ACHN (cell line): Measurements from ENCODE around the gene PATJ.
"Not testable (repeated sequence)": the region's sequence is repeated elsewhere in the genome, so short reads cannot be mapped to it uniquely, and the experiment has no call there.

Source experiments
- DNase-seq: peaks from one replicate; pipeline ENCODE4 v3.0.0-alpha.2; 2015
- in situ Hi-C: cut with HindIII; loops from 2 replicates; pipeline ENCODE4 v1.10.0; 2017; ENCODE audit warnings: low sequenced_read_pairs, low pct_ligation_motif_present, low pct_unique_long_range_greater_than_20kb

PATJ gene

GRCh38 chr1:62170380-62170779 is 428.1 kb downstream of the PATJ start:
- in situ Hi-C loops: not testable (repeated sequence)

GRCh38 chr1:62175568-62176179 is 433.4 kb downstream of the PATJ start:
- peak; percentile 36 for DNase-seq
- in situ Hi-C loops: no loop called here

More at GRCh38 chr1:62170380-62170779, 428.1 kb downstream of the PATJ start:
- not testable (repeated sequence) for DNase-seq

GRCh38 chr1:62176597-62177312 is 434.5 kb downstream of the PATJ start:
- in situ Hi-C loops: no loop called here
- DNase-seq: no peak

- DNase-seq: no peak
Measured at GRCh38 chr1:62177621-62178020, 435.3 kb downstream of the PATJ start.

GRCh38 chr1:62178372-62178771 is 436.1 kb downstream of the PATJ start:
- DNase-seq: no peak
- in situ Hi-C loops: no loop called here

More at GRCh38 chr1:62177621-62178020, 435.3 kb downstream of the PATJ start:
- in situ Hi-C loops: no loop called here

GRCh38 chr1:62180054-62180453 is 437.8 kb downstream of the PATJ start:
- DNase-seq, in situ Hi-C loops: not testable (repeated sequence)

GRCh38 chr1:62180639-62181038 is 438.4 kb downstream of the PATJ start:
- in situ Hi-C loops: no loop called here
- no peak for DNase-seq

GRCh38 chr1:62181532-62181931 is 439.3 kb downstream of the PATJ start:
- DNase-seq: no peak
- in situ Hi-C loops: no loop called here

- in situ Hi-C loops, DNase-seq: not testable (repeated sequence)
Measured at GRCh38 chr1:62182157-62182556, 439.9 kb downstream of the PATJ start.

- DNase-seq, in situ Hi-C loops: not testable (repeated sequence)
Measured at GRCh38 chr1:62183164-62184020, 441.1 kb downstream of the PATJ start.

GRCh38 chr1:62184336-62184735 is 442.1 kb downstream of the PATJ start:
- no peak for DNase-seq
- in situ Hi-C loops: no loop called here

GRCh38 chr1:62185233-62185632 is 443.0 kb downstream of the PATJ start:
- in situ Hi-C loops, DNase-seq: not testable (repeated sequence)

- DNase-seq: no peak
- in situ Hi-C loops: no loop called here
Measured at GRCh38 chr1:62185677-62186076, 443.4 kb downstream of the PATJ start.

GRCh38 chr1:62187548-62187947 is 445.3 kb downstream of the PATJ start:
- in situ Hi-C loops: no loop called here
- DNase-seq: no peak

- no peak for DNase-seq
- in situ Hi-C loops: no loop called here
Measured at GRCh38 chr1:62188111-62188510, 445.8 kb downstream of the PATJ start.

- no peak for DNase-seq
- in situ Hi-C loops: no loop called here
Measured at GRCh38 chr1:62194651-62195544, 452.6 kb downstream of the PATJ start, which contains the start of gene L1TD1. Gene L1TD1, plus strand, starts transcription at chr1:62194849. Its CDS starts 11,780 bp downstream, at chr1:62206629.

- in situ Hi-C loops: no loop called here
- DNase-seq: no peak
Measured at GRCh38 chr1:62196086-62196690, 453.9 kb downstream of the PATJ start.
